T-cell (primary cell): Measurements from ENCODE around the gene GPR156. TPM values are rescaled to one million over a fixed set of nuclear protein-coding genes. Genes with fewer than 3 reads are reported as not detected.
"Not testable (repeated sequence)": the region's sequence is repeated elsewhere in the genome, so short reads cannot be mapped to it uniquely, and the experiment has no call there.

ENCODE experiments used
- ATAC-seq, 4 experiments: fragments of 200-7000 bp in 3 of 4; fragments of 150-1000 bp in 1 of 4; cut with Tn5 transposase; replicated peaks in 1 of 4; 1 replicate in 3 of 4; 2 replicates in 1 of 4; pipeline ENCODE4 v1.10.0; 2021; ENCODE audit warnings: moderate library complexity in 3 of 4, mild to moderate bottlenecking in 2 of 4, moderate number of reproducible peaks in 1 of 4
- CTCF ChIA-PET, 2 donors: fragments of 300-600 bp; sonication (Branson Sonifier 250); formaldehyde crosslinking; loops; one replicate each; lab custom pipeline; 2022; ENCODE audit warnings: antibody characterized with exemption in 2 of 2; lab: Charles Lee
- POLR2A ChIA-PET, 2 donors: fragments of 300-600 bp; sonication (Branson Sonifier 250); formaldehyde crosslinking; loops; one replicate each; lab custom pipeline; 2022; ENCODE audit warnings: antibody characterized with exemption in 2 of 2; lab: Charles Lee
- DNase-seq, 35 experiments: peaks; one replicate each; pipeline versions ENCODE4 v3.0.0 to v3.0.0-alpha.2; 2013 to 2023
- H3K27ac ChIP-seq: one replicate; pipeline ENCODE4 v1.5.1; 2013; ENCODE audit warnings: low read length
- H3K27me3 ChIP-seq, 2 experiments: replicated peaks in 1 of 2; 1 replicate in 1 of 2; 2 replicates in 1 of 2; pipeline versions ENCODE4 v1.6.1 to v1.7.0; 2013; ENCODE audit warnings: low read length in 1 of 2, mixed read lengths in 1 of 2; ENCODE audit not compliant: control insufficient read depth in 2 of 2, insufficient read depth in 2 of 2; ENCODE audit errors: extremely low read depth in 1 of 2
- H3K36me3 ChIP-seq, 2 donors: 1 replicate in 1 of 2; 2 replicates in 1 of 2; pipeline versions ENCODE4 v1.6.1 to v1.7.0; 2013; ENCODE audit warnings: low read length in 1 of 2; ENCODE audit not compliant: control insufficient read depth in 2 of 2, insufficient read depth in 1 of 2; ENCODE audit errors: extremely low read depth in 1 of 2
- H3K4me1 ChIP-seq, 2 experiments: 1 replicate in 1 of 2; 2 replicates in 1 of 2; pipeline versions ENCODE4 v1.6.1 to v1.7.0; 2013; ENCODE audit warnings: low read length in 2 of 2, mixed read lengths in 1 of 2; ENCODE audit not compliant: insufficient read depth in 2 of 2, control insufficient read depth in 1 of 2; ENCODE audit errors: extremely low read depth in 1 of 2
- H3K4me3 ChIP-seq, 2 donors: 1 replicate in 1 of 2; 2 replicates in 1 of 2; pipeline versions ENCODE4 v1.5.1 to v1.7.0; 2013; ENCODE audit warnings: mild to moderate bottlenecking in 2 of 2, low read length in 1 of 2, moderate library complexity in 1 of 2; ENCODE audit not compliant: control insufficient read depth in 1 of 2; ENCODE audit errors: extremely low read depth in 1 of 2
- H3K9me3 ChIP-seq: 2 replicates; pipeline ENCODE4 v1.7.0; 2013
- H3K27ac Mint-ChIP-seq, 2 donors: one replicate each; pipeline ENCODE4 v1.8.0; 2020 to 2021; ENCODE audit warnings: mild to moderate bottlenecking in 2 of 2, mixed read lengths in 2 of 2
- H3K27me3 Mint-ChIP-seq, 2 donors: one replicate each; pipeline ENCODE4 v1.8.0; 2021 to 2022; ENCODE audit warnings: mixed read lengths in 2 of 2
- H3K36me3 Mint-ChIP-seq: one replicate; pipeline ENCODE4 v1.8.0; 2021; ENCODE audit warnings: mixed read lengths
- H3K4me1 Mint-ChIP-seq, 3 donors: one replicate each; pipeline ENCODE4 v1.8.0; 2020 to 2022; ENCODE audit warnings: mixed read lengths in 3 of 3, mild to moderate bottlenecking in 1 of 3
- H3K4me3 Mint-ChIP-seq, 3 donors: one replicate each; pipeline ENCODE4 v1.8.0; 2020 to 2022; ENCODE audit warnings: mild to moderate bottlenecking in 3 of 3, mixed read lengths in 3 of 3, moderate library complexity in 3 of 3
- H3K9me3 Mint-ChIP-seq, 3 donors: one replicate each; pipeline ENCODE4 v1.8.0; 2020 to 2022; ENCODE audit warnings: mixed read lengths in 3 of 3
- WGBS: methylation state at CpG from one replicate; pipeline ENCODE4 v1.1.5; 2013; ENCODE audit warnings: missing lambda C conversion rate; ENCODE audit not compliant: insufficient coverage; 5-methylcytosine and 5-hydroxymethylcytosine counted together
- total RNA-seq, 35 experiments: library from RNA in 6 of 35; stranded (reverse) in 6 of 35; fragments of 120-200 nt in 1 of 35; gene quantifications; one replicate each; pipeline versions ENCODE4 v1.2.1 to v1.2.4 and lab custom pipeline; 2013 to 2026

GPR156 gene
- total RNA-seq, 5 donors from 2014 or later (not counting 1 experiment from before 2014, with no cell fraction given), result 0.09 to 0.75 (median 0.38) TPM; not detected in 1

- Histone ChIP-seq H3K4me1 (no peaks in the 10 kb centered on the region), H3K27ac (no peak overlapping the region), H3K9me3 (no peaks in the 10 kb centered on the region), H3K4me3 (no peak overlapping the region), H3K27me3 (peaks cover 0 to 15% of the 10 kb centered on the region in 2 experiments), H3K36me3 (no peaks in the 10 kb centered on the region)
- ATAC-seq, result no peak
- WGBS, result no CpG with 5 or more reads among the region's 2 CpGs
- Mint-ChIP-seq H3K4me3 (no peak overlapping the region), H3K36me3 (no peaks in the 10 kb centered on the region), H3K9me3 (no peaks in the 10 kb centered on the region), H3K4me1 (no peaks in the 10 kb centered on the region), H3K27me3 (peaks cover 27 to 39% of the 10 kb centered on the region in 2 donors), H3K27ac (no peak overlapping the region)
- POLR2A ChIA-PET, result interaction anchor here in 1 of 2 donors (0.6 kb wide), 1 partner anchor 30 kb away, joined by 3 read pairs; no protein-coding TSS in a partner anchor
- CTCF ChIA-PET, result interaction anchor here (0.6 to 1.1 kb wide), 3 partner anchors 178 to 319 kb away, joined by 3 to 4 read pairs (median 3); no protein-coding TSS in a partner anchor
- DNase-seq, result no peak
Observed at GRCh38 chr3:120239644-120240043, 45.4 kb downstream of the GPR156 start.

GRCh38 chr3:120227710-120228347, 57.2 kb downstream of the GPR156 start:
- H3K27ac Mint-ChIP-seq, result no peak overlapping the region
- H3K4me1 Mint-ChIP-seq, result no peaks in the 10 kb centered on the region
- ChIA-PET CTCF (interaction anchor here in 1 of 2 donors (0.6 kb wide), 1 partner anchor 11 kb away, joined by 3 read pairs; no protein-coding TSS in a partner anchor), POLR2A (no interaction called here)
- H3K27me3 Mint-ChIP-seq, result peaks cover 2 to 6% of the 10 kb centered on the region in 2 donors
- Histone ChIP-seq H3K27me3 (no peaks in the 10 kb centered on the region), H3K4me3 (no peak overlapping the region), H3K9me3 (no peaks in the 10 kb centered on the region), H3K36me3 (no peaks in the 10 kb centered on the region), H3K4me1 (no peaks in the 10 kb centered on the region), H3K27ac (no peak overlapping the region)
- H3K4me3 Mint-ChIP-seq, result no peak overlapping the region
- H3K36me3 Mint-ChIP-seq, result no peaks in the 10 kb centered on the region
- DNase-seq (no peak), ATAC-seq (no peak)
- no peaks in the 10 kb centered on the region for H3K9me3 Mint-ChIP-seq
- 22% methylated on average over 1 of the region's 2 CpGs for WGBS

GRCh38 chr3:120224237-120224636, 60.8 kb downstream of the GPR156 start:
- no peaks in the 10 kb centered on the region for H3K4me1 ChIP-seq
- POLR2A ChIA-PET, result no interaction called here
- WGBS, result no CpG with 5 or more reads among the region's 2 CpGs

DNA sequence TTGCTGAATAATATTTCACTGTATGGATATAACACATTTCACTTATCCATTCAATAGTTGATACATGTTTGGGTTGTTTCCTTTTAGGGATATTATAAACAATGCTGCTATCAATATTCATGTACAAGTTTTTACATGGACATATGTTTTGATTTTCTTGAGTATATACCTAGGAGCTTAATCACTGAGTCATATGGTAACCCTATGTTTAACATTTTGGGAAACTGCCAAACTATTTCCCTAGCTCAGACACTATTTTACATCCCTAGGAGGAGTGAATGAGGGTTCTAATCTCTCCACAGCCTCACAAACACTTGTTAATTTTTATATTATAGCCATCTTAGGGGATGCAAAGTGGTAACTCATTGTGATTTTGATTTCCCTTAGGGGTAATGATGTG, 66.0 kb downstream of the GPR156 start:
- Mint-ChIP-seq H3K27ac (no peak overlapping the region), H3K4me1 (no peaks in the 10 kb centered on the region), H3K36me3 (no peaks in the 10 kb centered on the region), H3K4me3 (no peak overlapping the region), H3K27me3 (no peaks in the 10 kb centered on the region), H3K9me3 (no peaks in the 10 kb centered on the region)
- ATAC-seq (no peak), DNase-seq (no peak)
- no peak overlapping the region for H3K27ac ChIP-seq
- no peaks in the 10 kb centered on the region for H3K36me3 ChIP-seq
- ChIA-PET CTCF (no interaction called here), POLR2A (no interaction called here)
- no peaks in the 10 kb centered on the region for H3K9me3 ChIP-seq
- H3K4me3 ChIP-seq, result no peak overlapping the region
- no peaks in the 10 kb centered on the region for H3K27me3 ChIP-seq
- H3K4me1 ChIP-seq, result no peaks in the 10 kb centered on the region

More at GRCh38 chr3:120224237-120224636, 60.8 kb downstream of the GPR156 start:
- Mint-ChIP-seq H3K27ac (no peak overlapping the region), H3K4me3 (no peak overlapping the region), H3K9me3 (no peaks in the 10 kb centered on the region), H3K4me1 (no peaks in the 10 kb centered on the region), H3K27me3 (peaks cover 2 to 6% of the 10 kb centered on the region in 2 donors), H3K36me3 (no peaks in the 10 kb centered on the region)
- Histone ChIP-seq H3K36me3 (no peaks in the 10 kb centered on the region), H3K27me3 (no peaks in the 10 kb centered on the region), H3K4me3 (no peak overlapping the region), H3K27ac (no peak overlapping the region), H3K9me3 (no peaks in the 10 kb centered on the region)
- DNase-seq, result no peak
- CTCF ChIA-PET, result no interaction called here
- ATAC-seq, result no peak

- H3K36me3 ChIP-seq, H3K9me3 Mint-ChIP-seq, H3K27me3 ChIP-seq, DNase-seq, CTCF ChIA-PET, H3K36me3 Mint-ChIP-seq, H3K4me1 Mint-ChIP-seq, H3K4me3 Mint-ChIP-seq, H3K27ac Mint-ChIP-seq, H3K27ac ChIP-seq, H3K27me3 Mint-ChIP-seq, H3K4me3 ChIP-seq, ATAC-seq, H3K9me3 ChIP-seq, H3K4me1 ChIP-seq: not testable (repeated sequence)
- WGBS, result no CpG with 5 or more reads among the region's 1 CpG
- POLR2A ChIA-PET, result interaction anchor here in 1 of 2 donors (0.6 kb wide), 1 partner anchor 384 kb away, joined by 5 read pairs; no protein-coding TSS in a partner anchor
Observed at GRCh38 chr3:120216633-120217032, 68.4 kb downstream of the GPR156 start.

GRCh38 chr3:120214176-120214575, 70.8 kb downstream of the GPR156 start:
- Histone ChIP-seq H3K36me3 (no peaks in the 10 kb centered on the region), H3K27ac (no peak overlapping the region), H3K27me3 (no peaks in the 10 kb centered on the region), H3K4me3 (no peak overlapping the region), H3K4me1 (no peaks in the 10 kb centered on the region), H3K9me3 (no peaks in the 10 kb centered on the region)
- ATAC-seq (no peak), DNase-seq (no peak)
- Mint-ChIP-seq H3K4me1 (no peaks in the 10 kb centered on the region), H3K9me3 (no peaks in the 10 kb centered on the region), H3K36me3 (no peaks in the 10 kb centered on the region), H3K4me3 (no peak overlapping the region), H3K27me3 (peaks cover 15 to 23% of the 10 kb centered on the region in 2 donors), H3K27ac (no peak overlapping the region)
- WGBS, result 77% methylated on average over 3 of the region's 4 CpGs
- POLR2A ChIA-PET, result no interaction called here
- CTCF ChIA-PET, result interaction anchor here in 1 of 2 donors (0.7 kb wide), 1 partner anchor 21 kb away, joined by 3 read pairs; no protein-coding TSS in a partner anchor
